Testis (tissue), 3 donors: ENCODE data around the gene KRT13. TPM values are rescaled to one million over a fixed set of nuclear protein-coding genes. Genes with fewer than 3 reads are reported as not detected.

Source experiments
- DNase-seq: peaks from one replicate; pipeline ENCODE4 v3.0.0-alpha.2; 2019
- H3K27ac ChIP-seq, 2 donors: fragments of 200-600 bp; sonication (generic); one replicate each; pipeline ENCODE4 v1.5.1; 2019
- H3K27me3 ChIP-seq: fragments of 200-600 bp; sonication (generic); one replicate; pipeline ENCODE4 v1.5.1; 2019
- H3K36me3 ChIP-seq: fragments of 200-600 bp; sonication (generic); one replicate; pipeline ENCODE4 v1.5.1; 2017; ENCODE audit warnings: low read depth; ENCODE audit errors: missing control alignments
- H3K4me1 ChIP-seq: fragments of 200-600 bp; sonication (generic); one replicate; pipeline ENCODE4 v1.5.1; 2019
- H3K4me3 ChIP-seq, 2 donors: fragments of 200-600 bp; sonication (generic); one replicate each; pipeline ENCODE4 v1.5.1; 2017 to 2019
- H3K9me3 ChIP-seq: fragments of 200-600 bp; sonication (generic); one replicate; pipeline ENCODE4 v1.5.1; 2017
- CTCF ChIP-seq, 3 experiments: fragments of 450-650 bp in 2 of 3; fragments of 200-600 bp in 1 of 3; sonication (generic) in 1 of 3; IDR thresholded peaks; one replicate each; pipeline ENCODE4 v1.5.1; 2016 to 2019; ENCODE audit warnings: antibody characterized with exemption in 3 of 3, mild to moderate bottlenecking in 2 of 3, moderate library complexity in 1 of 3
- POLR2A ChIP-seq: fragments of 450-650 bp; IDR thresholded peaks from one replicate; pipeline ENCODE4 v1.6.1; 2017; ENCODE audit warnings: antibody characterized with exemption, mild to moderate bottlenecking, moderate library complexity
- WGBS, 2 donors: methylation state at CpG; one replicate each; pipeline ENCODE4 v1.1.5; 2018; 5-methylcytosine and 5-hydroxymethylcytosine counted together
- intact Hi-C: fragments of 100-400 bp; cut with DNase I; formaldehyde crosslinking; loops from one replicate; pipeline ENCODE4 v1.15.1; 2023; ENCODE audit warnings: low total_unique reads
- polyA plus RNA-seq: library from polyadenylated mRNA; stranded (reverse); fragments of 350-450 nt; fragmentation: Illumina TruSeq; extraction: RNeasy Lipid Tissue Mini Kit (QIAGEN cat#74804); gene quantifications from one replicate; pipeline ENCODE4 v1.2.3, GENCODE V29; 2014; ENCODE audit warnings: low read depth, low replicate concordance; ENCODE audit not compliant: insufficient read depth
- total RNA-seq, 2 donors: library from RNA; depleted of rRNA; stranded (reverse); fragments of >200 nt; gene quantifications; one replicate each; pipeline ENCODE4 v1.2.3, GENCODE V29; 2016

The KRT13 gene
- total and polyA plus RNA-seq, 3 donors from 2014 or later: 2.4 to 21.4 (median 7.7) TPM

- no peak overlapping the region for H3K4me3 ChIP-seq
- no peak for DNase-seq
- no peak for TF ChIP-seq CTCF (IDR thresholded peaks at IDR 0.05)
- no peaks in the 10 kb centered on the region for H3K27me3 ChIP-seq
- intact Hi-C loops: no loop called here
- H3K9me3 ChIP-seq: no peaks in the 10 kb centered on the region
- no peak overlapping the region for H3K27ac ChIP-seq
- peaks cover 4% of the 10 kb centered on the region for H3K4me1 ChIP-seq
- H3K36me3 ChIP-seq: no peaks in the 10 kb centered on the region
- 60 to 65% methylated on average over 3 to 15 of the region's 15 CpGs for WGBS, 2 donors
Observed at GRCh38 chr17:41462705-41463104, 42.7 kb downstream of the KRT13 start.

GRCh38 chr17:41457676-41458075, 47.7 kb downstream of the KRT13 start:
- intact Hi-C loops: no loop called here

GRCh38 chr17:41456204-41456603, 49.2 kb downstream of the KRT13 start:
- no peak for TF ChIP-seq CTCF (IDR thresholded peaks at IDR 0.05)
- no peak for TF ChIP-seq POLR2A
- H3K27me3 ChIP-seq: no peaks in the 10 kb centered on the region
- intact Hi-C loops: no loop called here
- no peaks in the 10 kb centered on the region for H3K36me3 ChIP-seq
- H3K27ac ChIP-seq: no peak overlapping the region
- H3K9me3 ChIP-seq: no peaks in the 10 kb centered on the region
- DNase-seq: no peak
- H3K4me1 ChIP-seq: no peaks in the 10 kb centered on the region
- 79 to 90% methylated on average over 3 of the region's 3 CpGs for WGBS, 2 donors
- no peak overlapping the region for H3K4me3 ChIP-seq

More at GRCh38 chr17:41457676-41458075, 47.7 kb downstream of the KRT13 start:
- Histone ChIP-seq H3K27me3 (no peaks in the 10 kb centered on the region), H3K9me3 (no peaks in the 10 kb centered on the region), H3K36me3 (no peaks in the 10 kb centered on the region), H3K4me1 (no peaks in the 10 kb centered on the region), H3K27ac (no peak overlapping the region), H3K4me3 (no peak overlapping the region)
- no peak for DNase-seq
- 60 to 61% methylated on average over 4 of the region's 4 CpGs for WGBS, 2 donors
- TF ChIP-seq CTCF (IDR thresholded peaks at IDR 0.05): no peak
- TF ChIP-seq POLR2A: no peak

GRCh38 chr17:41455236-41455635, 50.2 kb downstream of the KRT13 start:
- Histone ChIP-seq H3K4me1 (no peaks in the 10 kb centered on the region), H3K9me3 (no peaks in the 10 kb centered on the region), H3K36me3 (no peaks in the 10 kb centered on the region), H3K27ac (no peak overlapping the region), H3K4me3 (no peak overlapping the region), H3K27me3 (no peaks in the 10 kb centered on the region)
- TF ChIP-seq CTCF (IDR thresholded peaks at IDR 0.05) (no peak), POLR2A (no peak)
- no peak for DNase-seq
- WGBS, 2 donors: 100% methylated on average over 1 of the region's 1 CpG
- intact Hi-C loops: no loop called here

- H3K4me3 ChIP-seq: no peak overlapping the region
- H3K36me3 ChIP-seq: no peaks in the 10 kb centered on the region
- H3K27ac ChIP-seq: no peak overlapping the region
- H3K4me1 ChIP-seq: no peaks in the 10 kb centered on the region
- DNase-seq: no peak
- H3K27me3 ChIP-seq: no peaks in the 10 kb centered on the region
- no peaks in the 10 kb centered on the region for H3K9me3 ChIP-seq
- TF ChIP-seq CTCF (IDR thresholded peaks at IDR 0.05) (no peak), POLR2A (no peak)
- WGBS, 2 donors: 93 to 96% methylated on average over 3 of the region's 3 CpGs
- intact Hi-C loops: no loop called here
Observed at GRCh38 chr17:41453066-41453465, 52.3 kb downstream of the KRT13 start.
